ENCODE measurements around the gene NOL6.
"Not testable (repeated sequence)": the region's sequence is repeated elsewhere in the genome, so short reads cannot be mapped to it uniquely, and the experiment has no call there.

Gene NOL6

DNA sequence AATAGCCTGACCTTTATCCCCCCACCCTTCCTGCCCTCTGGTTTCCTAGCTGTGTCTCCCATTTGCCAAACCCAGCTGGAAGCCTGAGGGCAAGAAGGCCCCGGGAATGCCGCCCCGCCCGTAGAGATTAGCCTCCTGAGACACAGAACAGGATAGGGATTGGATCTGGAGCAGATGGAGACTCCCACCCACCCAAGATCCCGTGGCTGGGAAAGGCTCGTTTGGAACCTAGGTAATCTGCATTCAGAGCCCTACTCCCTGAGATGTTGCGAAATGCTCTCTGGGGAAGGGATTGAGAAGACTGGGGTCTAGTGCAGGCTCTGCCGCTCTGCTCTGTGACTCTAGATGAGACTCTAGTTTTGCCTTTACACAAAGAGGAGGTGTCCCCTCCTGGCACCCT lies 37.3 kb downstream of the NOL6 start:
- no peak for DNase-seq

DNA sequence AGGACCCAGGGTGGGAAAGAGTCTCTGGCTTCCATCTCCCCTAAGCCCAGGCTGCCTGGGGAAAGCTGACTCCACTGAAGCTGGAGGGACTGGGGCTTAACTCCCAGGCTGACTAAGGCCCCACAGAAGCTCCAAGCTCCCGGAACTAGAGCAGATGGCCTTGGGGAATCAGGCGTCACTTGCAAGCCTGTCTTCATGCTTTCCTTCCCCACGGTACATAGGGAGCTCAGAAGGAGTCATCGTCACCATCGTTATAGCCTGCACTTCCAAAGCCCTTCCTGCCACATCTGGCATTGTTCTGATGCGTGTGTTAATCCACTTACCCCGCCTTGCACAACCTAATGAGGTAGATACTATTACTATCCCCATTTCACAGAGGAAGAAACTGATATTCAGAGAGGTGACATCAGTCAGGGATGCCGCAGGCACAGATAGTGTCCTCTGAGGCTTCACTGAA lies 37.9 kb downstream of the NOL6 start:
- no peak for DNase-seq

DNA sequence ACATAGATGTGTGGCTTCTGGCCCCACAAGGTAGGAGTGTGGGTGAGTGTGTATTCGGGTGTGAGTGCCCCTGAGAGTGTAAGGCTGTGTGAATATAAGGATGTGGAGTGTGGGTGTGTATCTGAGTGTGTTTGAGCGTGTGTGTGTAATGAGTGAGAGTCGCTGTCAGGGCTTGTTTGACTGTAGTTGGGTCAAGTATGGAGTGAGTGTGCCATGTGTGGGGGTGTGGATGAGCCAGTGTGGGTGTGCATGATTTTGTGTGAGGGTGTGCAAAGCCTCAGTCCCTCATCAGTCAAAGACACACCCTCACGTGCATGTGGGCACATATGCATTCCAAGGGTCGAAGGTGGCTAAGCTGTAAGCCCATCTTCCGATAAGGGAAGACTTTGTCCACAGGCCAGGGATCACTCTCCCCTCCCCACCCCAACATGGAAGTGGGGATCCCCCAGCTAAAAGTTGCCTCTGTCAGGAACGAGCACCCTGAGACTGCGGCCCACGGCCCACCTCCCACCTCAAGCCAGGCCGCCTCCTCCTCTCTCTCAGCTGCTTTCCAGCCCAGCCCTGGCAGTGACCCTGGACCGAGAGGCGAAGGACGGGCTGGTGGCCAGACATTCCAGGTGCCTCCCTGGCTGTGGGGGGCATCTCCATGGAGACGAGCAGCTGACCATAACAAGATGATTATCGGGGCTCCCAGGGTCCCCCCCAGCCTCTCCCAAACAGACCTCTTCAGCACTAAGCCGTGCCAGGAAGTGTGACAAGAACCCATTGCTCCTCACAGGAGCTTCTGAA lies 39.2 kb downstream of the NOL6 start:
- DNase-seq: no peak

DNA sequence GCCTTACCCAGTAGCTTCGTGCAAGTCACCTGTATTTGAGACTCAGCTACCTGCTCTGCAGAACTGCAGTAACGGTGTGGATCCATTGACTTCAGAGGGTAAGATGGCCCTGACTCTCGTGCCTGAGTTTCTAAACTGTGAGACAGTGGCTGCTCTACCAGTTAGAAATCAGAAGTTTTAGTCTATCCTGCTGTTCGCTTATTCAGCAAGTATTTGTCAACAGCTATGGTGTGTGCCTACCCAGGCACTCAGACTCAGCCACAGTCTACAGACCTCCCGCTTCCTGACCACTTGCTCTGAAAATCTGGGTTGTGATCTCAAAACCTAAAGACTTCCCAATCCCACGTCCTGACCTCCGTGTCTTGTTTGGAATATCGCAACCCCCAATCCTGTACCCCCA lies 39.9 kb downstream of the NOL6 start:
- DNase-seq: no peak

DNA sequence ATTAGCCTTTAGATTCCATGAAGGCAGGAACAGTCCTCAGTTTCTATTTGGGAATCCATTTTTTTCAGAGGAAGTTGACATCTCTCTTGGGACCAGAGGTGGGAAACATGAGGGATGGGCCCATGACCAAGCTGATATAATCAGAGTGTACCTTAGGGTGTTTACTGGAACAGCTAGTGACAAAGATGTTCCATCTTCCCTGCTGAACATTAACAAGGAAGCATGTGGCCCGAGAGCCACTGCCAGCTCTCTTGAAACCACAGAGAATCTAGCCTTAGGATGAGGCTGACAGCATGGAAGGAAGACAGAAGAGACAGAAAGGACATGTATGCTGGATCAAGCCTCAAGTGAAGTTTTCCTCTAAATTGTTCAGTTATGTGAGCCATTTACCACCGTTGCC lies 42.3 kb downstream of the NOL6 start:
- no peak for DNase-seq

DNA sequence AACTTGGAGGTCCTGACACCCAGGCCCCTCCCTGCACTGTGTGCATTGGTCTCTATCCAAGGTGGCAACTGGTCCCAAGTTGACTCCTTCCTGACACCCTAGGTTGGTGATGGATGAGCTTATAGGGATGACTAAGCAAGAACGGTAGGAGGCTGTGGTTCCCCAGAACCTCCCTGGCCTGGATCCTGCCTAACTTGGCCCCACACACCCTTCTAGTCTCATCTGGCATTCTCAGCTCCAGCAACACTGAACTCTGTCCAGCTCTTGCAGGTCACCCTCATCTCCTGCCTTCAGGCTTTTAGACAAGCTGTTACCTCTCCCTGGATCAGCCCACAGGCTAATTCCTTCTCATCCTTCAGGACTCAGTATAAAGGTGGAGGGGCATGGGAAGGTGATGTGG lies 42.8 kb downstream of the NOL6 start:
- no peak for DNase-seq

DNA sequence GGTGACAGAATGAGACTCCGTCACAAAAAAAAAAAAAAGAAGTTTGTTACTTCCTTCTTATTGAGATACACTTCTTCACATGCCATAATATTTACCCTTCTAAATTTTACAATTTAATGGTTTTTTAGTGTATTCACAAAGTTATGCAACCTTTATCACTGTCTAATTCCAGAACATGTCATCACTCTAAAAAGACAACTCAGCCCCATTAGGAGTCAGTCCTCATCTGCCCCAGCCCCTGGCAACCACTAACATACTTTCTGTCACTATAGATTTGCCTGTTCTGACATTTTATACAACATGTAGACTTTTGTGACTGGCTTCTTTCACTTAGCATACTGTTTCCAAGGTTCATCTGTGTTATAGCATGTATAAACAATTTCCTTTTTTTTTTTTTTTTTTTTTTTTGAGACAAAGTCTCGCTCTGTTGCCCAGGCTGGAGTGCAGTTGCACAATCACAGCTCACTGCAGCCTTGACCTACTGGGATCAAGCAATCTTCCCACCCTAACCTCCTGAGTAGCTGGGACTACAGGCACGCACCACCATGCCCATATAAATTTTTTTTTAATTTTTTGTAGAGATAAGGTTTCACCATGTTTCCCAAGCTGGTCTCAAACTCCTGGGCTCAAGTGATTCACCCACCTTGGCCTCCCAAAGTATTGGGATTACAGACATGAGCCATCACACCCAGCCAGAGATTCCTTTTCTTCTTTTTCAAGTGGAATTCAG lies 44.3 kb downstream of the NOL6 start:
- no peak for DNase-seq

DNA sequence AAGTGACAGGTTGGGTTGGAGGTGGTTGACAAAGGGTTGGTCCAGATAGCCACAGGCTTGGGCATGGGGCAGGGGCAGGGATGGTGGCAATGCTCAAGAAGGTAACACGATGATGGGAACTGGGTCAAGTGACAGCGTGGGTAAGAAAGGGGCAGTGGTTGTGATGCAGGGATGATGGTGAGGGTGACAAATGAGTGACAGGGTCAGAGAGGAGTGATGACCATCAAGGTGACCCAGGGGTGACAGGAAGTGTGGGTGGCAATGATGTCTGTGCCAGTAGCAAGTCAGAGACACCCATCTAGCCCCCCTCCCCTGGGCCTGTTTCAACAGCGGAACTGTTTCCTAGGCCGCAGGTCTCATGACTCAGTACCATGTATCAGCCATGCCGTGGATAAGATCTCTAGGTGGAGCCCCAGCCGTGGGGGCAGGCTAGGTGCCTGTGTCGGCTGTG lies 46.9 kb downstream of the NOL6 start:
- DNase-seq: no peak

DNA sequence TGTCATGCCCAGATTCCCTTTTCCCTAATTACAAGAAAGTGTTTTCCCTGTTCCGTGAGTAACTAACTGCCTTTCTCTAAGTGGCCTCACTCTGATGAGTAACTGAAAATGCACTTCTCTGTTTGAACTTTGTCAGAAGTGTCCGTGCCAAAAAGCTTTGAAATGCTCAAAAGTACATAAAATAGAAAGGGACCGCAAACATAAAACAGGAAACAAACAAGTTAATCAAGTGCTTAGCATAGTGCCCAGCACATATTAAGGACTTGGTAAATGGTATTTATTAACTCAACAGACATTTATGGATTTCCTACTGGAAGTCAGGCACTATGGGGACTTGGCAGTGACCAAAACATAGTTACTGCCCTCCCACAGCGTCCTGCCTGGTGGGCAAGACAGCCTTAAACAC lies 48.6 kb downstream of the NOL6 start:
- DNase-seq: no peak

DNA sequence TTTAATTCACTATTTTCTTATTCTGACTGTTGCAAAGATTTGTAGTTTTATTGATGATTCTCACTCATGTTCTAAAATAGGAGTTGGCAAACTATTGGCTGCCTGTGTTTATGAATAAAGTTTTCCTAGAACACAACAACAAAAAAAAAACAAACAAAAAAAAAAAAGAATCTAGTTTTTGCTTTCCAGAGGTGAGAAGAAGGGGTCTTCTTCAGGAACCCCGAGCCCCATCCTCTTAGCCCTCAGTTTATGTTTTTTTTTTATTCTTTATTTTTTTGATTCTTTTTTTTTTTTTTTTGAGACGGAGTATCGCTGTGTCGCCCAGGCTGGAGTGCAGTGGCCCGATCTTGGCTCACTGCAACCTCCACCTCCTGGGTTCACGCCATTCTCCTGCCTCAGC lies 49.2 kb downstream of the NOL6 start:
- not testable (repeated sequence) for DNase-seq

DNA sequence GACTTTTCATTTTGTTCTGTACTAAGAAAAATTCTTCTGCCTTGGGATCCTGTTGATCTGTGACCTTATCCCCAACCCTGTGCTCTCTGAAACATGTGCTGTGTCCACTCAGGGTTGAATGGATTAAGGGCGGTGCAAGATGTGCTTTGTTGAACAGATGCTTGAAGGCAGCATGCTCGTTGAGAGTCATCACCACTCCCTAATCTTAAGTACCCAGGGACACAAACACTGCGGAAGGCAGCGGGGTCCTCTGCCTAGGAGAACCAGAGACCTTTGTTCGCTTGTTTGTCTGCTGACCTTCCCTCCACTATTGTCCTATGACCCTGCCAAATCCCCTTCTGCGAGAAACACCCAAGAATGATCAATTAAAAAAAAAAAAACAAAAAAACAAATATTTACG lies 49.7 kb downstream of the NOL6 start:
- DNase-seq: not testable (repeated sequence)

DNA sequence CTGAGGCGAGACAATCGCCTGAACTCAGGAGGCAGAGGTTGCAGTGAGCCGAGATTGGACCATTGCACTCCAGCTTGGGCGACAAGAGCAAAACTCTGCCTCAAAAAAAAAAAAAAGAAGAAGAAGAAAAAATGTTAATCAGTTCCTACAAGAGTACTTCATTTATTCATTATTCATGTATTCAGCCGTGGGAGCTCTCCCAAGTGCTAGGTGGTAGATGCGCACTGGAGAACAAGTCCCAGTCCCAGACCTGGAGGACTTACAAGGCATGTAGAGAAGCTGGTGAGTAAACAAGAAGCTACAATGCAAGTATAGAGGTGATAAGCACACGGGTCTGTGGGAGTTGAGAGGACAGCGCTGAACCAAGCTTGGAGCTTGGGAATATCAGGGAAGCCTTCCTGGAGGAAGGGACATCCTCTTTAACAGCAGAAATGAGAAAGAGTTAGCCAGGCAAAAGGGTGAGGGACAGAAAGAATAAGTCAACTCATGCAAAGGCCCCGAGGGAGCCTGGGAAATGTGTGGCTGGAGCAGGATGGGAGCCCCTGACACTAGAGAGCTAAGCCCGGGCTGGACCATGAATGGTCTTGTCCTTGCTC lies 53.9 kb downstream of the NOL6 start:
- no peak for DNase-seq

DNA sequence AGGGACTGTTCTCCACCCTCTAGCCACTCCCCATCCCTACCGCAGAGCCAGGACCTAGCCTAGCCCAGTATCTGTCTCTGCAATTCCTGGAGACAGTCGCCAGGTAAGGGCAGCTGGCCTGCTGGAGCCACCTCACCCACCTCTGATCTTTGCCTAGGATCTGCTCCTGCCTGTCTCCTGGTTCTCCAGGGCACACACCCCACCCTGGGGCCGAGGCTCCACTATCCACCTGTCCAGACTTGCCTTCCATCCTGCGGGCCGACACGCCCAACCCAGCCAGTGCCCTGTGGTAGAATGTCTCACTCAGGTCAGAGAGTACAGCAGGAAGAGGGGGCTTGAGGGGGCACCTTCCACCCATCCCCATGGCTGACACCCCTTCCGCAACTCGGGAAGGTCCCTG lies 55.6 kb downstream of the NOL6 start:
- DNase-seq: no peak

DNA sequence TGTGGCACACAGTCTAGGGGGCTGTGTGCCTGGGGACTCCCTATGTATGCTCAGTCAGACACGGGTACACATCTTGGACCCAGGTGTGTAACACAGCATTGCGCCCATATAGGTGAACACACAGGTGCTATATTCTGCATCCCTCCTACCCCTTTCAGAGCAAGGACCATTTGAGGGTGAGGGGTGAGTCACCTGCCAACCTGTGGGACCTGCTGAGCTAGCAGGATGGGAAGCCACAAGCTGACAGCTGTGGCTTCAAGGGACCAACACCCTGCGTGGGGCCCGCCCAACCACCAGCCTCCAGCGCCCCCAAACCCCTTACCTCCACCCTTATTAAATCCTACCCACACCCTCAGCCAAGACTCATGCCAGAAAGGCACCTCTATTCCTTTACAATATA lies 56.7 kb downstream of the NOL6 start:
- DNase-seq: no peak

DNA sequence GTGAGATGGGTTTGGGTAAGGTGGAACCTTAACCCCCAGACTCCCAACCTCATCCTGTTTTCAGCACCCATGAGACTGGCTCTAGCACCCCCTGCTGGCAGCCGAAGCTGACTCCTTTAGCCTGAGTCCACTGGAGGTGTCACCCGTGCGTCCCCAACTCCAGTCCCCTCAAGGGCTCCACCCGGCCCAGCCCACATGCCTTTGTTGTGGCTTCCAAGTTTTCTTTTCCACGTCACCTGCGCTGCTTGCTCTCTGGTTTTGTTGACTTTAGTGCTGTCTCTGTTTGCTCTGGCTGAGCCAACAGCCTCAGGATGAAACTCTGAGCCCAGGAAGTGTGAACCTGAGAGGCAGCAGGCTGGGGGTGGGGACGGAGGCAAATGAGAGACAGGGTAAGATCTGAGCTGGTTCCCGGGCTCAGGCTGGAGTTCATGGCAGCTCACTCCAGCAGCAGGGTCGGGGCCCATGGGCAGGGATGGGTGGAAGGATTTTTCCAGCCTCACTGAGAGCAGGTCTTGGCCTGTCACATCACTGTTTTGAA lies 58.2 kb downstream of the NOL6 start:
- DNase-seq: peak in 26 of 51 donors; percentile 3 to 56 (median 20)

DNA sequence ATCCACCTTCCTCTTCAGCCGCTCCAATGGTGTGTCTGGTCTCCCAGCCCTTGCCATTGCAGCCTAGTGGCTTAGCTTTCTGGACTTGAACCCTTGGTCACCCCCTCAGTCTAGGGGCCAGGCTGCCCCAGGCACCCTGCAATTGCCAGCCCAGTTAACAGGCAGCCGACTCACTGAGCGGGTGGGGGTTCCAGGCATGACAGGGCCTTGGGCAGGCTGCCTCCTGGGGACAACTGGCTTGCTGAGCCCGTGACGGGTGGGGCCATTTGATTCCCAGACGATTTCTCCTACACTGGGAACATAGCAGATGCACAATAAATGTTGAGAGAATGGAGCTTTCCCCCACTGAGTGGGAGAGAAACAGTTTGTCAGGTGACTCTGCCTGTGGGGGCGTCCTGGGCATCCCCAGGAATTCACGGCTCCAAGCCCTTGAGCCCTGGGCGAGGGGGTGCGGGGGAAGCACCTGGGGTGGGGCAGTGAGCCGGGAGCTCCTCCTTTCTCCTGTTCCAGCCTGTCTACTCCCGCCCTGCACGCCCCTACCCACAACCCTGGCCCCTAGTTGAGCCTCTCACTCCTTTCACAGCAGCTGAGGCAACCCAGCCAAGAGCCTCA lies 58.7 kb downstream of the NOL6 start:
- DNase-seq: no peak

DNA sequence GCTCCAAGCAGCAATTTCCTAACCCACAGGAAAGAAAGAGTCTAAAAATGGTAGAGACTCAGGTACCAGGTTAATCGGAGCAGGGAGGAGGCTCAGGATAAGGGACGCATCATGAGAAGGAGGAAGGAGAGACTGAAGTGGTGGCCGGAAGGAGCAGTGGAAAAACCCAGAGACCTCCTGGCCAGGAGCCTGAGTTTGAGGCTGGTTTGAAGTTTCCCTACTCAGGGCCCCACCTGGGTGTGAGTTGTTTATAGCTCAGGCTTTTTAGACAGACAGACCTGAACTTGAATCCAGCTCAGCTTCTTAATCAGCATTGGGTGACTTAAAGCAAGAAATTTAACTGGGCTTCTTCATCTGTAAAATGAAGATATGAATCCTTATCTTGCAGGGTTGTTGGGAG lies 59.5 kb downstream of the NOL6 start:
- DNase-seq: no peak

All from hypothalamus (tissue), 51 donors.